GM12878 (cell line): ENCODE measurements around the gene NTM. TPM values are rescaled to one million over a fixed set of nuclear protein-coding genes. Genes with fewer than 3 reads are reported as not detected.

ENCODE experiments used
- ATAC-seq: fragments of 200-7000 bp; cut with Tn5 transposase; 3 replicates; pipeline ENCODE4 v1.9.1; 2020; ENCODE audit warnings: mild to moderate bottlenecking, moderate library complexity
- BruUV-seq: library from RNA; stranded (reverse); fragments of 400-500 nt; replicated peaks from 2 replicates; lab custom pipeline; 2021; lab: Mats Ljungman, UMichigan
- CTCF ChIA-PET: fragments of 300-600 bp; sonication (Branson Sonifier 250); formaldehyde crosslinking; extraction: SDS; loops from one replicate; lab custom pipeline; 2021; ENCODE audit warnings: inconsistent platforms; lab: Yijun Ruan, JAX
- POLR2A ChIA-PET: fragments of 350-600 bp; formaldehyde crosslinking; extraction: SDS; loops from one replicate; lab custom pipeline; 2021; ENCODE audit warnings: inconsistent platforms; lab: Charles Lee
- RAD21 ChIA-PET: fragments of 300-600 bp; sonication (Branson Sonifier 250); formaldehyde crosslinking; loops from one replicate; lab custom pipeline; 2023; ENCODE audit warnings: antibody characterized with exemption; ENCODE audit not compliant: unreplicated experiment; lab: Charles Lee
- SMC1A ChIA-PET: fragments of 300-600 bp; sonication (Branson Sonifier 250); formaldehyde crosslinking; loops from one replicate; lab custom pipeline; 2023; ENCODE audit not compliant: unreplicated experiment, uncharacterized antibody; lab: Charles Lee
- DNase-seq: peaks from one replicate; pipeline ENCODE4 v3.0.0-alpha.2; 2011; ENCODE audit warnings: low read depth, low spot score
- FAIRE-seq: peaks from 3 replicates; lab custom pipeline; 2011; peaks lifted over from hg19 to GRCh38; lab: Jason Lieb, UNC
- H2AFZ ChIP-seq: 2 replicates; pipeline ENCODE4 v1.6.0; 2011; ENCODE audit warnings: low read depth, low read length, control low read depth; ENCODE audit not compliant: control insufficient read depth
- H3K27ac ChIP-seq: 2 replicates; pipeline ENCODE4 v1.5.1; 2011; ENCODE audit warnings: control low read depth; ENCODE audit not compliant: control insufficient read depth, insufficient read depth
- H3K27me3 ChIP-seq, 2 experiments: replicated peaks in 1 of 2; 2 replicates each; pipeline versions ENCODE4 v1.6.0 to v1.6.1; 2011; ENCODE audit warnings: low read length in 1 of 2; ENCODE audit not compliant: control insufficient read depth in 2 of 2, insufficient read depth in 2 of 2
- H3K36me3 ChIP-seq, 2 experiments: 2 replicates each; pipeline ENCODE4 v1.5.1; 2011; ENCODE audit warnings: low read length in 1 of 2; ENCODE audit not compliant: control insufficient read depth in 2 of 2, insufficient read depth in 2 of 2
- H3K4me1 ChIP-seq: 2 replicates; pipeline ENCODE4 v1.6.1; 2011; ENCODE audit warnings: mild to moderate bottlenecking, low read length, moderate library complexity, mixed read lengths; ENCODE audit not compliant: control insufficient read depth, insufficient read depth
- H3K4me2 ChIP-seq: 2 replicates; pipeline ENCODE4 v1.6.0; 2011; ENCODE audit warnings: control low read depth; ENCODE audit not compliant: control insufficient read depth, insufficient read depth
- H3K4me3 ChIP-seq: fragments of 200-600 bp; sonication (generic); 2 replicates; pipeline ENCODE4 v1.5.1; 2016
- H3K79me2 ChIP-seq: 2 replicates; pipeline ENCODE4 v1.6.0; 2011; ENCODE audit warnings: low read length; ENCODE audit not compliant: control insufficient read depth, insufficient read depth
- H3K9ac ChIP-seq: 2 replicates; pipeline ENCODE4 v1.8.0; 2011; ENCODE audit warnings: low read length, control low read depth, mixed read lengths; ENCODE audit not compliant: control insufficient read depth, insufficient read depth
- H3K9me3 ChIP-seq: replicated peaks from 3 replicates; pipeline ENCODE4 v1.5.1; 2011; ENCODE audit warnings: mild to moderate bottlenecking, low read length; ENCODE audit not compliant: control insufficient read depth, insufficient read depth
- H4K20me1 ChIP-seq: 2 replicates; pipeline ENCODE4 v1.6.0; 2011; ENCODE audit not compliant: control insufficient read depth, insufficient read depth
- EGR1 ChIP-seq, 2 experiments: IDR thresholded peaks; 1 replicate in 1 of 2; 2 replicates in 1 of 2; pipeline ENCODE4 v1.6.1; 2011 to 2012; ENCODE audit warnings: low read depth in 2 of 2, low read length in 2 of 2, borderline replicate concordance in 1 of 2, mild to moderate bottlenecking in 1 of 2, moderate library complexity in 1 of 2
- FOXK2 ChIP-seq: fragments of 450-650 bp; IDR thresholded peaks from 2 replicates; pipeline ENCODE4 v1.6.1; 2017; ENCODE audit warnings: mild to moderate bottlenecking, moderate library complexity
- GABPA ChIP-seq: IDR thresholded peaks from 2 replicates; pipeline ENCODE4 v1.6.1; 2014; ENCODE audit warnings: antibody characterized with exemption, low read depth, mild to moderate bottlenecking, inconsistent platforms
- KDM1A ChIP-seq: fragments of 200-600 bp; sonication (generic); IDR thresholded peaks from 2 replicates; pipeline ENCODE4 v1.6.1; 2016; ENCODE audit warnings: borderline replicate concordance
- NR2F1 ChIP-seq: fragments of 450-650 bp; conservative IDR thresholded peaks from 2 replicates; pipeline ENCODE4 v1.6.1; 2017; ENCODE audit warnings: mild to moderate bottlenecking
- POLR2AphosphoS5 ChIP-seq: IDR thresholded peaks from 2 replicates; pipeline ENCODE4 v1.6.1; 2011; ENCODE audit warnings: mild to moderate bottlenecking, low read length, inconsistent platforms
- ZBED1 ChIP-seq: IDR thresholded peaks from 2 replicates; pipeline ENCODE4 v1.6.1; 2016; ENCODE audit warnings: borderline replicate concordance
- ZBTB33 ChIP-seq: fragments of 450-650 bp; IDR thresholded peaks from 2 replicates; pipeline ENCODE4 v1.6.1; 2017; ENCODE audit warnings: mild to moderate bottlenecking
- WGBS: methylation state at CpG from one replicate; pipeline ENCODE4 v1.1.6; 2016; ENCODE audit warnings: low lambda C conversion rate; ENCODE audit not compliant: insufficient replicate concordance, insufficient coverage; ENCODE audit errors: missing lambda C conversion rate; 5-methylcytosine and 5-hydroxymethylcytosine counted together
- in situ Hi-C: fragments of 300-500 bp; cut with MboI; formaldehyde crosslinking; loops from 9 replicates; pipeline ENCODE4 v1.14.3; 2018; ENCODE audit warnings: mixed read lengths
- intact Hi-C: fragments of 100-400 bp; cut with micrococcal nuclease; formaldehyde crosslinking; loops from one replicate; pipeline ENCODE4 v1.14.2; 2022; ENCODE audit not compliant: unreplicated experiment
- polyA plus RNA-seq, 11 experiments: library from polyadenylated mRNA; depleted of rRNA in 4 of 11; unstranded in 6 of 11; stranded (reverse) in 5 of 11; fragments of >200 nt; fragmentation: Nextera tagmentation in 4 of 11; fragmentation: Illumina TruSeq in 1 of 11; extraction: Ambion mirVana in 4 of 11; extraction: Trizol in 1 of 11; gene quantifications; 1 replicate in 1 of 11; 2 replicates in 10 of 11; pipeline versions ENCODE4 v1.2.1 to v1.2.3, GENCODE V29; 2011 to 2016; ENCODE audit warnings: inconsistent platforms in 2 of 11, missing spikeins in 2 of 11, low read depth in 1 of 11
- total RNA-seq, 4 experiments: library from RNA; depleted of rRNA in 3 of 4; stranded (reverse); fragments of >200 nt in 3 of 4; fragmentation: Illumina TruSeq in 1 of 4; extraction: Trizol in 1 of 4; gene quantifications; 2 replicates each; pipeline versions ENCODE4 v1.2.1 to v1.2.3, GENCODE V29; 2013 to 2021

The NTM gene
- total and polyA plus RNA-seq, 10 of the 15 experiments (the other 5 are each of a cell fraction or from before 2014, with no cell fraction given), result not detected

GRCh38 chr11:131546218-131546895 is 175.9 kb downstream of the NTM start:
- POLR2A ChIA-PET, result no interaction called here
- H3K27ac ChIP-seq, result no peak overlapping the region
- no peaks in the 10 kb centered on the region for H3K36me3 ChIP-seq
- BruUV-seq, result no TSS peak
- no peaks in the 10 kb centered on the region for H3K4me1 ChIP-seq
- no peak overlapping the region for H2AFZ ChIP-seq
- no peak overlapping the region for H3K4me2 ChIP-seq
- SMC1A ChIA-PET, result interaction anchor here (0.5 kb wide), 1 partner anchor 22 kb away, joined by 3 read pairs; no protein-coding TSS in a partner anchor
- H3K79me2 ChIP-seq, result no peaks in the 10 kb centered on the region
- RAD21 ChIA-PET, result no interaction called here
- in situ Hi-C loops (no loop called here), intact Hi-C loops (no loop called here)
- no peaks in the 10 kb centered on the region for H3K9me3 ChIP-seq
- H3K4me3 ChIP-seq, result no peak overlapping the region
- no peak for TF ChIP-seq GABPA
- no peak for TF ChIP-seq KDM1A
- no peak for TF ChIP-seq FOXK2
- no peak for TF ChIP-seq NR2F1
- TF ChIP-seq EGR1 (IDR thresholded peaks at IDR 0.05; ENCODE audit: borderline replicate concordance in 1 of 2, low read depth in 2 of 2, low read length in 2 of 2), result no peak
- TF ChIP-seq POLR2AphosphoS5, result no peak
- no peak for TF ChIP-seq ZBED1
- CTCF ChIA-PET, result no interaction called here
- no peak for DNase-seq
- no peaks in the 10 kb centered on the region for H4K20me1 ChIP-seq
- FAIRE-seq, result no peak
- peaks cover 0 to 2% of the 10 kb centered on the region in 2 experiments; a peak in 2 of 4 replicates for H3K27me3 ChIP-seq
- H3K9ac ChIP-seq, result no peak overlapping the region
- WGBS, result 8% methylated on average over 10 of the region's 10 CpGs
- ATAC-seq, result no peak

DNA sequence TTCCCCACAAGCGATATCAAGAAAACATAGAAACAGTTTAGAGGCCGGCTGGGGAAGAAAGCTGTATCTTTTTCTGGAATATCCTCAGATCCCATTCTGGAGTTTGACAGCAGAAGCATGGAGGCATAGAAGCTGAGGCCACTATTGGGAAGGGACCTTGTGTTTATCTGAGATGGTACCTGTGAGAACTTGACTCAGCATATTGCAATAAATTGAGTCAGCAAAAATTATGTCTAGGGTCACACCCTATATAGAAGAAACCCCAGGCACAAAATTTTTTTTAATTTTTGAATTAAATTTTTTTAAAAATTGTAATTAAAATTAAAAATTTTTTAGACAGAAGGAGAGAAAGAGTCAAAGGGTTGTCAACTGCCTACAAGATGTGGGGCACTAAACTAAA is 178.7 kb downstream of the NTM start:
- no peak for TF ChIP-seq ZBTB33
- H3K27ac ChIP-seq, result no peak overlapping the region
- no peaks in the 10 kb centered on the region for H3K4me1 ChIP-seq
- H3K9me3 ChIP-seq, result no peaks in the 10 kb centered on the region
- H3K4me3 ChIP-seq, result no peak overlapping the region
- ChIA-PET SMC1A (no interaction called here), CTCF (no interaction called here), RAD21 (no interaction called here), POLR2A (interaction anchor here (0.6 kb wide), 1 partner anchor 11 kb away, joined by 3 read pairs; no protein-coding TSS in a partner anchor)
- intact Hi-C loops (no loop called here), in situ Hi-C loops (no loop called here)
- no peaks in the 10 kb centered on the region for H3K79me2 ChIP-seq
- H3K4me2 ChIP-seq, result no peak overlapping the region
- ATAC-seq, result no peak
- no peak overlapping the region for H3K9ac ChIP-seq
- BruUV-seq, result no TSS peak
- 13% methylated on average over 2 of the region's 2 CpGs for WGBS
- H2AFZ ChIP-seq, result no peak overlapping the region
- no peaks in the 10 kb centered on the region for H3K36me3 ChIP-seq
- H4K20me1 ChIP-seq, result no peaks in the 10 kb centered on the region
- DNase-seq, result no peak
- FAIRE-seq, result no peak
- H3K27me3 ChIP-seq, result peaks cover 0 to 2% of the 10 kb centered on the region in 2 experiments; a peak in 2 of 4 replicates
